AG09309 (cell line): ENCODE results near the gene CNP.
"Not testable (repeated sequence)": the region's sequence is repeated elsewhere in the genome, so short reads cannot be mapped to it uniquely, and the experiment has no call there.

Source experiments
- DNase-seq: peaks from one replicate; pipeline ENCODE4 v3.0.0-alpha.2; 2010; ENCODE audit warnings: low read depth
- H3K4me3 ChIP-seq: 2 replicates; pipeline ENCODE4 v1.5.1; 2011; ENCODE audit warnings: mild to moderate bottlenecking, low read depth, low read length, moderate library complexity; ENCODE audit not compliant: control insufficient read depth
- TF ChIP-seq, protein P1 (sequence below): IDR thresholded peaks from 2 replicates; pipeline ENCODE4 v1.5.1; 2011; ENCODE audit warnings: mild to moderate bottlenecking, low read depth, low read length, inconsistent platforms; ENCODE audit not compliant: insufficient read depth, control insufficient read depth; ENCODE audit errors: missing control alignments

CNP gene

DNA sequence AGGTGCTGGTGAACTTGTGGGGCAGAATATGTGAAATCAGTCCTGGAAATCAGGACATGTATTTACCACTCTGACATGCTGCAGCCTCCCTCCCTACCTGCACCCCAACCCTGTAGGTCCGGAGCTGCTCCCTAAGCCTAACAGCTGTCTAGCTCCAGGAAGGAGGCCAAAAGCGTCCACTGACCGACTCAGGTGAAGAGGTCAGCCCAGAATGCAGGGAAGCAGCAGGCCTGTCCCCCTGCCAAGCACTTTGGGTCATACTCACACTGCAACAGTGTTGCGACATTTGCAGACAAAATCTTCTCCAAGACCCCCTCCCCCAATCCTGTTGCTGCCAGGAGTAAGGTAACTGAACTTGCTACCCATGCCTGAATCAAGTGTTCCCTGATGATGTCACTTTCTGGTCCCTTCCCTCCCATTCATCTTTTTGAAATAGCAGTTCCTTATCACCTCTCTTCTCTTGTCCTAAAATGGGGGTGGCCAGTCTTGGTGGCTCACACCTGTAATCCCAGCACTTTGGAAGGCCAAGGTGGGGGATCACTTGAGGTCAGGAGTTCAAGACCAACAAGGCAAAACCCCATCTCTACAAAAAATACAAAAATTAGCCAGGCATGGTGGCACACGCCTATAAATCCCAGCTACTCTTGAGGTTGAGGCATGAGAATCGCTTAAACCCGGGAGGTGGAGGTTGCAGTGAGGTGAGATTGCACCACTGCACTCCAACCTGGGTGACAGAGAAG, 46.6 kb upstream of the CNP start:
- no peak for DNase-seq

DNA sequence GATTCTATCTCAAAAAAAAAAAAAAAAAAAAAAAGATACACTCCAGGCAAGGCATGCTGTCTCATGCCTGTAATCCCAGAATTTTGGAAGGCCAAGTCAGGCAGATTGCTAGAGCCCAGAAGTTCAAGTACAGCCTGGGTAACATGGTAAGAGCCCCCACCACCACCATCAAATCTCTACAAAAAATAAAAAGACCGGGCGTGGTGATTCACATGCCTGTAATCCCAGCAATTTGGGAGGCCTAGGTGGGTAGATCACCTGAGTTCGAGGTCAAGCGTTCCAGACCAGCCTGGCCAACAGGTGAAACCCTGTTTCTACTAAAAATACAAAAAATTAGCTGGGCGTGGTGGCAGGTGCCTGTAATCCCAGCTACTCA, 46.0 kb upstream of the CNP start:
- no peak for DNase-seq
- H3K4me3 ChIP-seq, result no peak overlapping the region
- TF ChIP-seq, protein P1, sequence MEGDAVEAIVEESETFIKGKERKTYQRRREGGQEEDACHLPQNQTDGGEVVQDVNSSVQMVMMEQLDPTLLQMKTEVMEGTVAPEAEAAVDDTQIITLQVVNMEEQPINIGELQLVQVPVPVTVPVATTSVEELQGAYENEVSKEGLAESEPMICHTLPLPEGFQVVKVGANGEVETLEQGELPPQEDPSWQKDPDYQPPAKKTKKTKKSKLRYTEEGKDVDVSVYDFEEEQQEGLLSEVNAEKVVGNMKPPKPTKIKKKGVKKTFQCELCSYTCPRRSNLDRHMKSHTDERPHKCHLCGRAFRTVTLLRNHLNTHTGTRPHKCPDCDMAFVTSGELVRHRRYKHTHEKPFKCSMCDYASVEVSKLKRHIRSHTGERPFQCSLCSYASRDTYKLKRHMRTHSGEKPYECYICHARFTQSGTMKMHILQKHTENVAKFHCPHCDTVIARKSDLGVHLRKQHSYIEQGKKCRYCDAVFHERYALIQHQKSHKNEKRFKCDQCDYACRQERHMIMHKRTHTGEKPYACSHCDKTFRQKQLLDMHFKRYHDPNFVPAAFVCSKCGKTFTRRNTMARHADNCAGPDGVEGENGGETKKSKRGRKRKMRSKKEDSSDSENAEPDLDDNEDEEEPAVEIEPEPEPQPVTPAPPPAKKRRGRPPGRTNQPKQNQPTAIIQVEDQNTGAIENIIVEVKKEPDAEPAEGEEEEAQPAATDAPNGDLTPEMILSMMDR, result no peak

More for the DNA sequence above, 46.6 kb upstream of the CNP start:
- TF ChIP-seq, protein P1, result no peak
- H3K4me3 ChIP-seq, result no peak overlapping the region

DNA sequence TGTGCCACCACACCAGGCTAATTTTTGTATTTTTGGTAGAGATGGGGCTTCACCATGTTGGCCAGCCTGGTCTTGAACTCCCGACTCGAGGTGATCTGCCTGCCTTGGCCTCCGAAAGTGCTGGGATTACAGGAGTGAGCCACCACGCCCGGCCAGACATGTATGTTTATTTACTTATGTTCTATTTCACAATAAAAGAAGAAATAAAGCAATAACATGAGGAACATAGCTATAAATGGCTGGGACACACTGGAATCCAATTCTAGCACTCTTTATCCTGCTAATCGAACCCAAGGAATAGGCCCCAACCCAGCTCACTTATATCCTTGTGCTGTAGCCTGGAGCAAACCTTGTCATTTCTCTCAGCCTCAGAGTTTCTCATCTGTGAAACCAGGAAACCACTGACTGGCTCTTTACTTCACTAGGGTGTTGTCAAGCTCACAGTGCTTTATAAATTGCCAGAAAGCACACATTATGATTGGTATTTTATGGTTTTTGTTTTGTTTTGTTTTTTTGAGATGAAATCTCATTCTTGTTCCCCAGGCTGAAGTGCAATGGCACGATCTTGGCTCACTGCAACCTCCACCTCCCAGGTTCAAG, 40.5 kb upstream of the CNP start:
- TF ChIP-seq, protein P1, result no peak

DNA sequence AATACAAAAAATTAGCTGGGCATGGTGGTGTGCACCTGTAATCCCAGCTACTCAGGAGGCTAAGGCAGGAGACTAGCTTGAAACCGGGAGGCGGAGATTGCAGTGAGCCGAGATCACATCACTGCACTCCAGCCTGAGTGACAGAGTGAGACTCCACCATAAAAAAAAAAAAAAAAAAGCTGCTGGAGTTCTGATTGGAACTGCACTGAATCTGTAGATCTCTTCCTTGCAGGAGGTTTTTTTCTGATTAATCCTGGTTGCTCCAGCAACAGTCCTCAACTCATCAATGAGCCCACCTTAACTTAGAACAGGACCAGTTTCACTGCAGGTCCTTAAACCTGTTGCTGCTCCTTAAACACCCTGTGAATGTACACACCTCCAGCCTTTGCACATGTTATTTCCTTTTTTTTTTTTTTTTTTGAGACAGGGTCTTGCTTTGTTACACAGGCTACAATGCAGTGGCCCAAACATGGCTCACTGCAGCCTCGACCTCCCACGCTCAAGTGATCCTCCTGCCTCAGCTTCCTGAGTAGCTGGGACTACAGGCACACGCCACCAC, 37.8 kb upstream of the CNP start:
- DNase-seq, result no peak
- no peak overlapping the region for H3K4me3 ChIP-seq
- TF ChIP-seq, protein P1, result no peak

More for the DNA sequence above, 40.5 kb upstream of the CNP start:
- H3K4me3 ChIP-seq, result no peak overlapping the region
- DNase-seq, result no peak

DNA sequence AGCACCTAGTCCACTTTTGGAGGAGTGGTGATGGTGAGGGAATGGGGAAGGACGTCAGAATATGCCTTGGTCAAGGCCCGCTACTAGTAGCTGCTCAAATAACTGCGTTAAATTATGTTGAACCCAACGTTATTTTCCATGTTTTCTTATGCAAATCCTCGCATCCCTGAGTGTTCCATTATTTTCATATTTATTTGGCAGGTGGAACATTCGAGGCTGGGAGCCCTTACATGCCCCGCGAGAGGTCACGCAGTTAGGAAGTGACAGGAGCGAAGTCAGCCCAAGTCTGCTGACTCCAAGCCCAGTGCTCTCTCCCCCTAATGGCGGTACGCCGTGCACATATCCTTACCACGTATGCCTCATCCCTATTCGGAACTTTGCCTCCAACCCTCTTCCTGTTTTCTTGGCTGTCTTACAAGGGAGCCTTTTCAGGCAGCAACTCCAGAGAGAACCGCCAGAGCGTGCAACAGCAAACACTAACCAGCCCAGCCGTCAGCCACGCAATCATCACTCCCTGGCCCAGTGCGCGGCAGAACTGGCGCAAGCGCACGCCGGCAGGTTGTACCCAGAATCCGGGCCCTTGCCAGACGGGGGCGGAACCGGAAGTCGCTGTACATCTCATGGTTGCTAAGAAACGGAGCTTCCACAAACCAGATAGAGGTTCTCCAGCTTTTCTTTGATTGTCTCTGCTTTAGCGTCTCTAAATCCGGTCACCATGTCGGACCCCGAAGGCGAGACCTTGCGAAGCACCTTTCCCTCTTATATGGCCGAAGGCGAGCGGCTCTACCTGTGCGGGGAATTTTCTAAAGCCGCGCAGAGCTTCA, 36.4 kb upstream of the CNP start, which contains the start of gene ODAD4:
ODAD4 (plus strand) TSS at position 609 of the 824 bp plus-strand sequence; CDS start at position 716, 107 bp downstream.
- H3K4me3 ChIP-seq, result peak within 1 kb of the TSS; percentile 53

GRCh38 chr17:41930833-41931156, 35.8 kb upstream of the CNP start:
- not testable (repeated sequence) for DNase-seq
- peak overlapping the region; percentile 53 for H3K4me3 ChIP-seq

More for the DNA sequence above, 36.4 kb upstream of the CNP start, which contains the start of gene ODAD4:
- DNase-seq, result peak; percentile 90
- TF ChIP-seq, protein P1, result peak; percentile 48

- not testable (repeated sequence) for DNase-seq, H3K4me3 ChIP-seq
These were observed 34.9 kb upstream of the CNP start for GRCh38 chr17:41931715-41932114.
